Measurements from ENCODE around the gene CPNE1. TPM values are rescaled to one million over a fixed set of nuclear protein-coding genes. Genes with fewer than 3 reads are reported as not detected.
"Not testable (repeated sequence)": the region's sequence is repeated elsewhere in the genome, so short reads cannot be mapped to it uniquely, and the experiment has no call there.

CPNE1 gene
- total RNA-seq, 1 donor from 2014 or later = 233 TPM

DNA sequence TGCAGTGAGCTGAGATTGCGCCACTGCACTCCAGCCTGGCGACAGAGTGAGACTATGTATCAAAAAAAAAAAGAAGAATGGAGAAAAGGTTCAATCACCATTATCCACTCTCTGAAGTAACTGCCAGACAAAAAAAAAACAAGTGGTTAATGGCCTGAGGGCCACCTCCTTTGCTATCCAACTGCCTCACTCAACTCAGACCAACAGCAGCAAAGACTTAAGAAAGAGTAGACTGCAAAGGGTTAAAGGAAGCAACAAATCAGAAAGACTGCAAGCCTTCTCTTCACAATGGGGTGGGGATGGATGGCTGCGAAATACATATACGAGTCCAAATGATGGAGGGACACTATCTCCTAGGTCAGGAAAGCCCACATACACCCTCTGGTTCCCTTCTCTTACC lies 31.3 kb upstream of the CPNE1 start:
- no peak for DNase-seq (ENCODE audit: low spot score)
- Mint-ChIP-seq H3K9me3 (ENCODE audit: unreplicated experiment) (no peaks in the 10 kb centered on the region), H3K4me3 (ENCODE audit: unreplicated experiment) (no peak overlapping the region), H3K4me1 (ENCODE audit: unreplicated experiment) (peaks cover 30% of the 10 kb centered on the region), H3K27me3 (ENCODE audit: unreplicated experiment) (peaks cover 10% of the 10 kb centered on the region), H3K27ac (ENCODE audit: unreplicated experiment) (no peak overlapping the region), H3K36me3 (ENCODE audit: low read depth, unreplicated experiment) (peaks cover 10% of the 10 kb centered on the region)
- TF ChIP-seq, protein P1, sequence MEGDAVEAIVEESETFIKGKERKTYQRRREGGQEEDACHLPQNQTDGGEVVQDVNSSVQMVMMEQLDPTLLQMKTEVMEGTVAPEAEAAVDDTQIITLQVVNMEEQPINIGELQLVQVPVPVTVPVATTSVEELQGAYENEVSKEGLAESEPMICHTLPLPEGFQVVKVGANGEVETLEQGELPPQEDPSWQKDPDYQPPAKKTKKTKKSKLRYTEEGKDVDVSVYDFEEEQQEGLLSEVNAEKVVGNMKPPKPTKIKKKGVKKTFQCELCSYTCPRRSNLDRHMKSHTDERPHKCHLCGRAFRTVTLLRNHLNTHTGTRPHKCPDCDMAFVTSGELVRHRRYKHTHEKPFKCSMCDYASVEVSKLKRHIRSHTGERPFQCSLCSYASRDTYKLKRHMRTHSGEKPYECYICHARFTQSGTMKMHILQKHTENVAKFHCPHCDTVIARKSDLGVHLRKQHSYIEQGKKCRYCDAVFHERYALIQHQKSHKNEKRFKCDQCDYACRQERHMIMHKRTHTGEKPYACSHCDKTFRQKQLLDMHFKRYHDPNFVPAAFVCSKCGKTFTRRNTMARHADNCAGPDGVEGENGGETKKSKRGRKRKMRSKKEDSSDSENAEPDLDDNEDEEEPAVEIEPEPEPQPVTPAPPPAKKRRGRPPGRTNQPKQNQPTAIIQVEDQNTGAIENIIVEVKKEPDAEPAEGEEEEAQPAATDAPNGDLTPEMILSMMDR (IDR thresholded peaks at IDR 0.05; ENCODE audit: unreplicated experiment) = no peak

DNA sequence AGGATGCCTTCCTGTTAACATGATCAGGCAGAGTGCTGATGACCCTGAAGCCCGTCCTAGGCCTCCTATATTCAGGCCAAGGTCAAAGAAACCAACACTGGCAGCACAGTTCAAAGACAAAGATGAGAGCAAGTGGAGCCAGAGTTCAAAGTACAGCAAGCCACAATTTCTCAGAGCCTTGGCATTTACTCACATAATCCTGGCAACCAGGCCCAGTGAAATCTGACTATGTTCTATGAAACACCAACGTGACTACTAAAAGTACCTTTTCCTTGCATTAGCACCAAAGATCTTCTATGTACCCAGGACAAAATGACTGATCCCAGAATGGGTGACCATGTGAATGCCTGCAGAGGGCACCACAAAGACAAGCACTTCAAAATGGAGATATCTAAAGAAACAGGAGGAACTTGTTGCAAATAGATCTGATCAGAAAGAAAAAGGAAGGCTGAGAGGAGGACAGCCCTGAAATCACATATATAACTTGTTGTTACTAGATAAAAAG lies 30.6 kb upstream of the CPNE1 start:
- DNase-seq (ENCODE audit: low spot score) = no peak
- no peak overlapping the region for H3K4me3 Mint-ChIP-seq (ENCODE audit: unreplicated experiment)
- TF ChIP-seq, protein P1 (IDR thresholded peaks at IDR 0.05; ENCODE audit: unreplicated experiment) = no peak
- H3K27me3 Mint-ChIP-seq (ENCODE audit: unreplicated experiment) = peaks cover 10% of the 10 kb centered on the region
- no peak overlapping the region for H3K27ac Mint-ChIP-seq (ENCODE audit: unreplicated experiment)
- H3K36me3 Mint-ChIP-seq (ENCODE audit: low read depth, unreplicated experiment) = peaks cover 15% of the 10 kb centered on the region
- peaks cover 25% of the 10 kb centered on the region for H3K4me1 Mint-ChIP-seq (ENCODE audit: unreplicated experiment)
- no peaks in the 10 kb centered on the region for H3K9me3 Mint-ChIP-seq (ENCODE audit: unreplicated experiment)

DNA sequence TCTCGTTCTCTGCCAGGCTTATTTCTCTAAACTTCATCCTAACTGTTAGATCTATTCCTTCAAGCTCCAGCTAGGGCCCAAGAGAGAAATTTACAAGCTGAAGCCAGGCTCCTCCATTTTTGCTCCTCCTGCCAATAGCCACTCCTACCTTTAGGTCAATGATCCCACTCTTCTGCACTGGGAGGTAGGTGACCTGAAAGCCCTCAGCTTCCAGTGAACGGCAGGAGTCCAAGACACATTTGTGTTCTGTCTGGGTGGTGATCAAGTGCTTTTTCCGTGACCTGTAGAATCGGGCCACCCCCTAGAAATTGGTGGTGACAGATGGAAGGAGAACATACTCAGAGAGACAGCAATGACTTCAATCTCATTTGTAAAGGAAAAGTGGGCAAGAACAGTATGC lies 25.6 kb upstream of the CPNE1 start:
- H3K27ac Mint-ChIP-seq (ENCODE audit: unreplicated experiment) = no peak overlapping the region
- no peaks in the 10 kb centered on the region for H3K9me3 Mint-ChIP-seq (ENCODE audit: unreplicated experiment)
- no peaks in the 10 kb centered on the region for H3K4me1 Mint-ChIP-seq (ENCODE audit: unreplicated experiment)
- H3K4me3 Mint-ChIP-seq (ENCODE audit: unreplicated experiment) = no peak overlapping the region
- TF ChIP-seq, protein P1 (IDR thresholded peaks at IDR 0.05; ENCODE audit: unreplicated experiment) = no peak
- no peaks in the 10 kb centered on the region for H3K27me3 Mint-ChIP-seq (ENCODE audit: unreplicated experiment)
- DNase-seq (ENCODE audit: low spot score) = no peak
- H3K36me3 Mint-ChIP-seq (ENCODE audit: low read depth, unreplicated experiment) = peaks cover 33% of the 10 kb centered on the region

DNA sequence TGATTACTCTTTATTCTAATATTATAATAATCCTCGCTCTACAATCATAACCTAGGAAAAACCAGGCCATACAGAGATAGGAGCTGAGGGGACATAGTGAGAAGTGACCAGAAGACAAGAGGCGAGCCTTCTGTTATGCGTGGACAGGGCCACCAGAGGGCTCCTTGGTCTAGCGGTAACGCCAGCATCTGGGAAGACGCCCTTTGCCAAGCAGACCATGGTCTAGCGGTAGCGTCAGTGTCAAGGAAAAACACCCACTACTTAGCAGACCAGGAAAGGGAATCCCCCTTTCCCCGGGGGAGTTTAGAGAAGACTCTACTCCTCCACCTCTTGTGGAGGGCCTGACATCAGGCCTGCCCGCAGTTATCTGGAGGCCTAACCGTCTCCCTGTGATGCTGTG lies 22.2 kb upstream of the CPNE1 start:
- H3K4me1 Mint-ChIP-seq (ENCODE audit: unreplicated experiment); DNase-seq (ENCODE audit: low spot score); H3K27ac Mint-ChIP-seq (ENCODE audit: unreplicated experiment); H3K27me3 Mint-ChIP-seq (ENCODE audit: unreplicated experiment); H3K9me3 Mint-ChIP-seq (ENCODE audit: unreplicated experiment); H3K4me3 Mint-ChIP-seq (ENCODE audit: unreplicated experiment): not testable (repeated sequence)
- TF ChIP-seq, protein P1 (IDR thresholded peaks at IDR 0.05; ENCODE audit: unreplicated experiment) = peak; percentile 16
- H3K36me3 Mint-ChIP-seq (ENCODE audit: low read depth, unreplicated experiment) = peaks cover 33% of the 10 kb centered on the region

DNA sequence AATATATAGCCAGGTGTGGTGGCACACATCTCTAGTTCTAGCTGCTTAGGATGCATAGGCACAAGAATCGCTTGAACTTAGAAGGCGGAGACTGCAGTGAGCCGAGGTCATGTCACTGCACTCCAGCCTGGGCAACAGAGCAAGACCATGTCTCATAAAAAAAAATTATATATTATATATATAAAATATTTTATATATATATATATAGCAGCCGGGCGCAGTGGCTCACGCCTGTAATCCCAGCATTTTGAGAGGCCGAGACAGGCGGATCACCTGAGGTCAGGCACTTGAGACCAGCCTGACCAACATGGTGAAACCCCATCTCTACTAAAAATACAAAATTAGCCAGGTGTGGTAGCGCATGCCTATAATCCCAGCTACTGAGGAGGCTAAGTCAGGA lies 20.7 kb upstream of the CPNE1 start:
- not testable (repeated sequence) for DNase-seq (ENCODE audit: low spot score); H3K27me3 Mint-ChIP-seq (ENCODE audit: unreplicated experiment); H3K27ac Mint-ChIP-seq (ENCODE audit: unreplicated experiment); H3K4me1 Mint-ChIP-seq (ENCODE audit: unreplicated experiment); H3K9me3 Mint-ChIP-seq (ENCODE audit: unreplicated experiment); H3K4me3 Mint-ChIP-seq (ENCODE audit: unreplicated experiment)
- peaks cover 29% of the 10 kb centered on the region for H3K36me3 Mint-ChIP-seq (ENCODE audit: low read depth, unreplicated experiment)
